GM23248 (cell line): Measurements from ENCODE around the gene MFNG. TPM values are rescaled to one million over a fixed set of nuclear protein-coding genes. Genes with fewer than 3 reads are reported as not detected.

Experiments
- DNase-seq: peaks from one replicate; pipeline ENCODE4 v3.0.0-alpha.2; 2015
- H2AFZ ChIP-seq: fragments of 200-600 bp; sonication (generic); 2 replicates; pipeline ENCODE4 v1.6.1; 2016; ENCODE audit warnings: antibody characterized with exemption
- H3F3A ChIP-seq: fragments of 200-600 bp; sonication (generic); 2 replicates; pipeline ENCODE4 v1.6.1; 2016; ENCODE audit warnings: mild to moderate bottlenecking, antibody characterized with exemption, mixed run types; ENCODE audit not compliant: insufficient read depth
- H3K27ac ChIP-seq: fragments of 200-600 bp; sonication (generic); 2 replicates; pipeline ENCODE4 v1.5.1; 2016; ENCODE audit warnings: mild to moderate bottlenecking
- H3K27me3 ChIP-seq: fragments of 200-600 bp; sonication (generic); replicated peaks from 2 replicates; pipeline ENCODE4 v1.6.1; 2016; ENCODE audit warnings: mild to moderate bottlenecking; ENCODE audit not compliant: insufficient read depth
- H3K36me3 ChIP-seq: fragments of 200-600 bp; sonication (generic); 2 replicates; pipeline ENCODE4 v1.6.1; 2016; ENCODE audit warnings: low read depth, mild to moderate bottlenecking
- H3K4me1 ChIP-seq: fragments of 200-600 bp; sonication (generic); 2 replicates; pipeline ENCODE4 v1.6.1; 2016; ENCODE audit warnings: mild to moderate bottlenecking; ENCODE audit not compliant: insufficient read depth
- H3K4me2 ChIP-seq: fragments of 200-600 bp; sonication (generic); one replicate; pipeline ENCODE4 v1.6.1; 2016; ENCODE audit warnings: mild to moderate bottlenecking; ENCODE audit not compliant: unreplicated experiment
- H3K4me3 ChIP-seq: fragments of 200-600 bp; sonication (generic); 2 replicates; pipeline ENCODE4 v1.5.1; 2016; ENCODE audit warnings: mild to moderate bottlenecking
- H3K79me2 ChIP-seq: fragments of 200-600 bp; sonication (generic); 2 replicates; pipeline ENCODE4 v1.6.1; 2016; ENCODE audit warnings: mild to moderate bottlenecking; ENCODE audit not compliant: insufficient read depth
- H3K9ac ChIP-seq: fragments of 200-600 bp; sonication (generic); 2 replicates; pipeline ENCODE4 v1.6.1; 2016; ENCODE audit warnings: mild to moderate bottlenecking
- H3K9me2 ChIP-seq: fragments of 200-600 bp; sonication (generic); 2 replicates; pipeline ENCODE4 v1.6.1; 2016; ENCODE audit warnings: mixed run types, mild to moderate bottlenecking, moderate library complexity; ENCODE audit not compliant: insufficient read depth
- H3K9me3 ChIP-seq: fragments of 200-600 bp; sonication (generic); one replicate; pipeline ENCODE4 v1.6.1; 2017; ENCODE audit warnings: low read depth
- H4K20me1 ChIP-seq: fragments of 200-600 bp; sonication (generic); 2 replicates; pipeline ENCODE4 v1.6.0; 2016; ENCODE audit not compliant: insufficient read depth
- EZH2 ChIP-seq: fragments of 200-600 bp; sonication (generic); IDR thresholded peaks from 2 replicates; pipeline ENCODE4 v1.6.1; 2018; ENCODE audit warnings: antibody characterized with exemption, mild to moderate bottlenecking; ENCODE audit not compliant: insufficient read depth, poor library complexity, severe bottlenecking
- EZH2phosphoT487 ChIP-seq: fragments of 200-600 bp; sonication (generic); IDR thresholded peaks from 2 replicates; pipeline ENCODE4 v1.6.1; 2018; ENCODE audit warnings: antibody characterized with exemption, moderate library complexity, mild to moderate bottlenecking, low read depth; ENCODE audit not compliant: insufficient read depth
- WGBS, 2 experiments: methylation state at CpG; one replicate each; pipeline ENCODE4 v1.1.6; 2015 to 2017; ENCODE audit warnings: low lambda C conversion rate in 2 of 2, low coverage in 1 of 2; ENCODE audit errors: missing lambda C conversion rate in 2 of 2; 5-methylcytosine and 5-hydroxymethylcytosine counted together
- in situ Hi-C: fragments of 300-500 bp; cut with MboI; formaldehyde crosslinking; loops from 2 replicates; pipeline ENCODE4 v1.15.0; 2020
- polyA plus RNA-seq: library from polyadenylated mRNA; unstranded; fragments of >200 nt; fragmentation: Nextera tagmentation; extraction: Ambion mirVana; gene quantifications from 2 replicates; pipeline ENCODE4 v1.2.1, GENCODE V29; 2016
- total RNA-seq: library from RNA; depleted of rRNA; stranded (reverse); fragments of >200 nt; shearing (Covaris generic); gene quantifications from 2 replicates; pipeline ENCODE4 v1.2.3, GENCODE V29; 2014

The MFNG gene
- total and polyA plus RNA-seq, 2 experiments from 2014 or later = not detected

DNA sequence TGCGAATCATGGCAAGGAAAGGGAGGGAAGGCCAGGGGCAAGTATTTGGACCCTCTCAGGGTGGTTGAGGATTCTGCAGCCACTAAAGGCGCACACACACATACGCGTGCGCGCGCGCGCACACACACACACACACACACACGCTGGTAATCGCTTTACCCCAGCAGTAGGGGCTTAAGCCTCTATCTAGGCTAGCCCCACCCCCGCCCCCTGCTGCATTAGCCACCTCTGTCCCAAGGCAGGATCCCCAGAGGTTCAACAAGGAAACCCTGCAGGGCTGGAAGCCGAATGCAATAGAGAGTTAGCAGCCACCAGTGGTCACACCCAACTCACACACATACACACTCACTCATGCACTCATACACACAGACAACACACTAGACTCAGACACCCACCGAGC, 30.3 kb downstream of the MFNG start:
- Histone ChIP-seq H4K20me1 (no peaks in the 10 kb centered on the region), H3F3A (peaks cover 19% of the 10 kb centered on the region), H3K4me2 (peak overlapping the region; percentile 84), H3K27ac (peak overlapping the region; percentile 67; the same call in 1 of the 2 replicates), H3K27me3 (0 out of 2 replicates have a peak, but pooled peaks cover 5% of the 10 kb centered on the region), H3K9me2 (no peaks in the 10 kb centered on the region), H2AFZ (no peak overlapping the region), H3K4me1 (peaks cover 18% of the 10 kb centered on the region), H3K36me3 (no peaks in the 10 kb centered on the region), H3K4me3 (no peak overlapping the region), H3K9me3 (no peaks in the 10 kb centered on the region), H3K9ac (no peak overlapping the region), H3K79me2 (no peaks in the 10 kb centered on the region)
- in situ Hi-C loops = loop anchor here (10.0 kb wide), 1 partner anchor 141 kb away; no protein-coding TSS in a partner anchor
- DNase-seq = peak; percentile 33
- TF ChIP-seq EZH2 = no peak
- TF ChIP-seq EZH2phosphoT487 = no peak
- WGBS, 2 experiments = 36 to 76% methylated on average over 3 to 14 of the region's 14 CpGs

DNA sequence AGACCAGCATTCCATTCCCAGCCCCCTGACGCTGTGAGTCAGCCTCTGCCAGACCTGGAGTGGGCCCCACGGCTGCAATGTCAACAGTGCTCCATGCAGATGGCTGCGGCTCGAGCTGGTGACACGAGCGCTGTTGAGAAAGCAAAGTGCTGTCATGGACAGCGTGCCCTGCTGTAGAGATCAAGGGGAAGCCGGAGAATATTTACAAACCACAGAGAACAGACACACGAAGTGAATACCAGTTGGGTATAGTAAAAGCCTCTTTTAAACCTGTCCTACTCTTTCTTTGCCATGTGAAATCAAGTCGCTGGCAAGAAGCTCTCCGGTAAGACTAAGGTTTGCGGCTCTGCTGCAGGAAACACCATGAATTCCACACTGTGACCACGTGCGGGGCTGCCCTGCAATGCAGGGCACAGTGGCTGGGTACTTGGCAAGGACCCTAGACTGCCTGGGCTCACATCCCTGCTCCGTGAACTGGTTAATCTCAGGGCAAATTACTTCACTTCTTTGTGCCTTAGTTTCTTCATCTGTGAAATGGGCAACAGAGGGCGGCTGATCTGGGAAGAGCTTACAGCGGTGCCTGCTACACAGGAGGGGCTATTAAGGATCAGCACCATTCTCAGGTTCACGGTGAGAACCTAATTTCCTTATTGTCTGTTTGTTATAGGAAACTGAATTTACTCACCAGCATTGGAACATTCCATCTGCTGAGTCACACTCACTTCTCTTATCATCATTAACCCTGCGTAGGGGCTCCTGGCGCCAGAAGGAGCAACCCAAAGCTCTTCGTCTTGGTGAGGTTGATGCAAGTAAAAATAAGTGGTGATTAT, 31.1 kb downstream of the MFNG start:
- Histone ChIP-seq H3K79me2 (no peaks in the 10 kb centered on the region), H3K36me3 (no peaks in the 10 kb centered on the region), H3K4me2 (peak overlapping the region; percentile 84), H3F3A (peaks cover 19% of the 10 kb centered on the region), H3K4me1 (peaks cover 18% of the 10 kb centered on the region), H3K27ac (peak overlapping the region; percentile 67), H3K9me3 (no peaks in the 10 kb centered on the region), H3K9me2 (no peaks in the 10 kb centered on the region), H2AFZ (peak overlapping the region; percentile 11; the same call in 1 of the 2 replicates), H3K9ac (peak overlapping the region; percentile 65), H4K20me1 (no peaks in the 10 kb centered on the region), H3K4me3 (peak overlapping the region; percentile 44; the same call in 1 of the 2 replicates), H3K27me3 (0 out of 2 replicates have a peak, but pooled peaks cover 5% of the 10 kb centered on the region)
- TF ChIP-seq EZH2phosphoT487 = no peak
- no peak for TF ChIP-seq EZH2
- WGBS, 2 experiments = 22 to 25% methylated on average over 21 of the region's 21 CpGs
- DNase-seq = peak; percentile 89
- in situ Hi-C loops = loop anchor here (10.0 kb wide), 1 partner anchor 140 kb away; no protein-coding TSS in a partner anchor

DNA sequence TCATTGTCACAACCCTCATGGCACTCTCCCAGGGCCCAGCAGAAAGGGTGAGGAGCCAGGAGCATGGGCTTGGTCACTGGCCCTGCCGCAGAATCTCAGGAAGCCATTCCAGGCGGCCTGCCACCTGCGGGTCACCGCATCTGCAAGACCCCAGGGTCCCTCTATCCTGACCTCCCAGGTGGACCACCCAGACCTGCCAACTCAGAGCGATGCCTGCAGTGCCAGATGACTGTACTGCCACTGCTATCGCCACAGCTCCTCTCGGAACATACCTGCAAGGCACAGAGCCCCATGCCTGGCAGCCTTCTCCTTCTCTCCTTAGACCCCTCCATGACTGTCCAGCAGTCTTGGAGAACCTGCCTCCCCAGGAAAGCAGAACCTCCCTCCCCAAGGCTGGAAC, 32.5 kb downstream of the MFNG start:
- no peaks in the 10 kb centered on the region for H3K9me2 ChIP-seq
- no peak overlapping the region for H2AFZ ChIP-seq
- no peaks in the 10 kb centered on the region for H3K79me2 ChIP-seq
- H3K4me1 ChIP-seq = peaks cover 18% of the 10 kb centered on the region
- 91 to 92% methylated on average over 7 of the region's 7 CpGs for WGBS, 2 experiments
- 0 out of 2 replicates have a peak, but pooled peaks cover 2% of the 10 kb centered on the region for H3K27me3 ChIP-seq
- H3K9ac ChIP-seq = no peak overlapping the region
- peaks cover 19% of the 10 kb centered on the region for H3F3A ChIP-seq
- no peak overlapping the region for H3K4me2 ChIP-seq
- no peak for DNase-seq
- no peak overlapping the region for H3K27ac ChIP-seq
- no peaks in the 10 kb centered on the region for H4K20me1 ChIP-seq
- H3K36me3 ChIP-seq = no peaks in the 10 kb centered on the region
- no peaks in the 10 kb centered on the region for H3K9me3 ChIP-seq
- H3K4me3 ChIP-seq = no peak overlapping the region
- TF ChIP-seq EZH2 = no peak
- in situ Hi-C loops = loop anchor here (10.0 kb wide), 1 partner anchor 139 kb away; no protein-coding TSS in a partner anchor

DNA sequence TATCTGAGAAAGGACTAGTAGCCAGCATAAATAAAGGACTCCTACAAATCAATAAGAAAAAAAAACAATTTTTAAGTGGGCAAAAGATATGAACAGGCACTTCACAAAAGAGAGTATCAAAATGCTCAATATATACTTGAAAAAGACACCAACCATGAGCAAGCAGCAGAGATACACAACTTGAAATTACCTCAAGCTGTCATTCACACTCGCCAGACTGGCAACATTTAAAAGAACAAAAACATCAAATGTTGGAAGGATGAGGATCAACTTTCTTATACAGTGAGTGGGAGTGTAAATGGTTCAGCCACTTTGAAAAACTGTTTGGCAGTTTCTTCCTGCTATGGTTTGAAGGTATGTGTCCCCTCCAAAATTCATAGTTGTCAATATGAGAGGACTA, 35.0 kb downstream of the MFNG start:
- in situ Hi-C loops = loop anchor here (10.0 kb wide), 1 partner anchor 136 kb away; no protein-coding TSS in a partner anchor
- 77 to 82% methylated on average over 1 of the region's 1 CpG for WGBS, 2 experiments

More for the DNA sequence above, 35.0 kb downstream of the MFNG start:
- H3K4me2 ChIP-seq = no peak overlapping the region
- H3K9ac ChIP-seq = no peak overlapping the region
- H3K9me2 ChIP-seq = no peaks in the 10 kb centered on the region
- no peak overlapping the region for H3K4me3 ChIP-seq
- H2AFZ ChIP-seq = no peak overlapping the region
- H3K9me3 ChIP-seq = no peaks in the 10 kb centered on the region
- DNase-seq = no peak
- no peaks in the 10 kb centered on the region for H4K20me1 ChIP-seq
- no peaks in the 10 kb centered on the region for H3K27me3 ChIP-seq
- H3K36me3 ChIP-seq = no peaks in the 10 kb centered on the region
- no peak overlapping the region for H3K27ac ChIP-seq
- no peak for TF ChIP-seq EZH2phosphoT487
- no peak for TF ChIP-seq EZH2
- peaks cover 18% of the 10 kb centered on the region for H3K4me1 ChIP-seq
- peaks cover 13% of the 10 kb centered on the region for H3F3A ChIP-seq
- no peaks in the 10 kb centered on the region for H3K79me2 ChIP-seq
